DMS53 (cell line): ENCODE data around the gene TIMM44.

Source experiments
- DNase-seq: peaks from one replicate; lab custom pipeline; 2025; lab: John Stamatoyannopoulos, UW

Gene TIMM44

GRCh38 chr19:7943444-7944176 lies at the start of gene TIMM44:
TSS of gene TIMM44 (minus strand) at chr19:7943666. CDS start at chr19:7943651, 15 bp downstream.
- peak; percentile 99 for DNase-seq

- no peak for DNase-seq
Measured at GRCh38 chr19:7992575-7992974, 49.1 kb upstream of the TIMM44 start.

GRCh38 chr19:7989071-7989575 lies 45.7 kb upstream of the TIMM44 start:
- DNase-seq = no peak

GRCh38 chr19:7988307-7988706 lies 44.8 kb upstream of the TIMM44 start:
- DNase-seq = no peak

GRCh38 chr19:7987114-7987768 lies 43.8 kb upstream of the TIMM44 start:
- DNase-seq = no peak

- peak; percentile 11 for DNase-seq
Measured at GRCh38 chr19:7986321-7987113, 43.1 kb upstream of the TIMM44 start.

- DNase-seq = no peak
Measured at GRCh38 chr19:7985481-7985911, 42.0 kb upstream of the TIMM44 start.

- DNase-seq = no peak
Measured at GRCh38 chr19:7983995-7984837, 40.8 kb upstream of the TIMM44 start.

GRCh38 chr19:7983286-7983950 lies 40.0 kb upstream of the TIMM44 start:
- DNase-seq = no peak

GRCh38 chr19:7982651-7983099 lies 39.2 kb upstream of the TIMM44 start:
- no peak for DNase-seq

GRCh38 chr19:7982103-7982502 lies 38.6 kb upstream of the TIMM44 start:
- DNase-seq = no peak

GRCh38 chr19:7981661-7982060 lies 38.2 kb upstream of the TIMM44 start:
- no peak for DNase-seq

GRCh38 chr19:7981199-7981598 lies 37.7 kb upstream of the TIMM44 start:
- DNase-seq = no peak

- DNase-seq = no peak
Measured at GRCh38 chr19:7980635-7981121, 37.2 kb upstream of the TIMM44 start.

- no peak for DNase-seq
Measured at GRCh38 chr19:7980168-7980567, 36.7 kb upstream of the TIMM44 start.

GRCh38 chr19:7979559-7979958 lies 36.1 kb upstream of the TIMM44 start:
- DNase-seq = no peak

GRCh38 chr19:7979011-7979410 lies 35.5 kb upstream of the TIMM44 start:
- no peak for DNase-seq

- DNase-seq = peak; percentile 9
Measured at GRCh38 chr19:7978179-7978825, 34.8 kb upstream of the TIMM44 start.

- no peak for DNase-seq
Measured at GRCh38 chr19:7977723-7978040, 34.2 kb upstream of the TIMM44 start.

GRCh38 chr19:7977021-7977722 lies 33.7 kb upstream of the TIMM44 start:
- no peak for DNase-seq
